ENCODE data around the gene DGKG.

DGKG gene

DNA sequence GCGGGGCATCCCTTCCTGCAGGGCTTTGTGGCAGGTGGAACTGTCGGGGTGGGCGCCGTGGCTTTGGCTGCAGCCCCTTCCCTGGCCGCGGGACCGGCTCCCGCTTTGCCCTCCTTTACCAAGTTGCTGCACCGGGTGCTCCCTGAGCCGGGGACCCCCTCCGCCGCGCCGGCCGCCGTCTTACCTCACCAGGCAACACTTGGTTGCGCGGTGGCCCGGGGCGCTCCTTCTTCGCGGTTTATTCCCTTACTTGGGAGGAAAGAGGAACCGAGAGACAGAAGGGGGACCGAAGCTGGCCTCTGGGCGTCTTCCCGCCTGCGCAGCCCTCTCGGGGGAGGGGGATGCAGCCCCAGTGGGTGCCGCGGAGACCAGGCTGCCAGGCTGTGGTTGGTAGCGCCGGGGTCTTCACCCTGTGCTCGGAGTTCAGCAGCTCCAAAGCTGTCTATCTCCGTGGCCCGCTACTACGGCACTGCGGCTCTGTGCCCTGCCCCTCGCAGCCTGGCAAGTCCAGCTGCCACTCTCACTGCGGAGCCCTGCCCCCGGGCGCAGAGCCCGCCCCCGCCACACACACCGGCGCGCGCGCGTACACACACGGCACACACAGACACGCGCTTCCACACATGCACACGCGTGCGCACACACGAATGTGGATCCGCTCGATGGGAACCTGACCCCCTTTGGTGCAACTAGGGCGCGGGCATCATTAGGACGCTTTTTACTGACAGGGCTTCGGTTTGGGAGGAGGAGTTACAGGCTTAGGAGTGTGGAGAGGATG lies at the start of gene DGKG:
Gene DGKG, minus strand, starts transcription at position 473 of the 775 bp plus-strand sequence. CDS start 41,775 bp downstream, outside the sequence.
- DNase-seq: peak; percentile 32

- DNase-seq: no peak
Measured at GRCh38 chr3:186411089-186411488, 49.1 kb upstream of the DGKG start.

DNA sequence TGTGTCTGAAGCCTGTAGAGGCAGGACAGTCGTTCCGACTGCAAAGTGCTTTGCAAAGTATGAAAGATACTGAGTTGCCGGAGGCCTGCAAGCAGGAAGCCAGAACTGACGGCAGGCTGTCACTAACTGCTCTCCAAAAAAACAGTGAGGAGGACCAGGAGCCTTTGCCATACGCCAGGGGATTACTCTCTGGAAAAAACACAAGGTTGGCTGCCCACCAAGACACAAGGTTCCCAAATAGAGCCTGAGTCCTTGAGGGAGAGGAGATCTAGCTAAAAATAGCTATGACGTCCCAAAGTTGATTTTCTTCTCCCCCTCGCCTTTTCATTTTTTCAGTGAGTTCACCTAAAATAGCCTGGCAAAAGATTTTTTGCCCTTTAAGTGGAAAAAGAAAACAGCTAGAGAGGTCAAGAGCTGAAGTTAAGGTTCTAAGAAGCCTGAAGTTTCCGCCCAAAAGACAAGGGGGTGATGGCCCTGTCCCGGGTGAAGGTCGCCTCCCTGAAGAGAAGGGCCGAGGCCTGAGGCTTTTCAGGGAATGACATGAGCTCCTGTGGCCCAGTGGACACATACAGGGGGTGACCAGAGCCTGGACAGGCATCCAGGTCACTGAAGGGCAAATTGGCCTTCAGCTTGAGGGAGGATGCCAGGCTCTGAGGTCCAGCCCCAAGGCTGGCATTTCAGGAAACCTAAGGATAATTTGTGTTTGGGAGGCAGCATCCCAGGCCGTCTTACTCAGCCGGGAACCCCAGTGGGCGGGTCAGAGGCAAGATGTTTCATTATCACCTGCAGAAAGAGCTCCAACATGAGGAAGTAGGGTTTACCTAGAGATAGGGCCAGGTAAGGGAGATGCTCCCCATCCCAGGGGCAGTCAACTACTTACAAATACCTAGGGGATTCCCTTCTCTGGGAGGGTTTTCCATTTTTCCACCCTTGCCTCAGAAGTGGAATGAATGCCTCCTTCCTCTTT lies 44.9 kb upstream of the DGKG start:
- no peak for DNase-seq

DNA sequence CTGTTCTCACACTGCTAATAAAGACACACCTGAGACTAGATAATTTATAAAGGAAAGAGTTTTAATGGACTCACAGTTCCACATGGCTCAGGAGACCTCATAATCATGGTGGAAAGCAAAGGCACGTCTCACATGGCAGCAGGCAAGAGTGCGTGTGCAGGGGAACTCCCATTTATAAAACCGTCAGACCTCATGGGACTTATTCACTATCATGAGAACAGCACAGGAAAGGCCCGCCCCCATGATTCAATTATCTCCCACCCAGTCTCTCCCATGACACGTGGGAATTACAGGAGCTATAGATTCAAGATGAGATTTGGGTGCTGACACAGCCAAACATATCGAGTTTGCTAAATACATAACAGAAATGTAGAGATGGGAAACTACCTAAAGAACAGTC lies 39.5 kb upstream of the DGKG start:
- DNase-seq: no peak

DNA sequence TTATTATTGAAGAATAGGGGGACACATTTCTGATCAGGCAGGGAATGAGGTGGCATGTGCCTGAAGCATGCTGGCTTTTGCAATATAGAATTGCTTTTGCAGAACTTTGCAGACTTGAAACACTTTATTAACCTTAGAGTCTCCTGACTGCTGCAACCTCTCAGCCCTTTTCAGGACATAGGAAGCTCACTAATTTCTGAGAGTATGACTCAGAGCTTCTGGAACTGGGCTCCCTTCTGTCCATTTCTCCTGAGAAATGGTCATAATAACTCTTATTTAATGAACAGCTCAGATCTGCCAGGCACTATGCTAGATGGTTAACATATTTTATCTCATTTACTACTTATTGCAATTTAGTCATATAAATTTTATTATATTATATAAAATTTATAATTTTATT lies 38.6 kb upstream of the DGKG start:
- DNase-seq: no peak

- no peak for DNase-seq
Measured at GRCh38 chr3:186400026-186400425, 38.0 kb upstream of the DGKG start.

DNA sequence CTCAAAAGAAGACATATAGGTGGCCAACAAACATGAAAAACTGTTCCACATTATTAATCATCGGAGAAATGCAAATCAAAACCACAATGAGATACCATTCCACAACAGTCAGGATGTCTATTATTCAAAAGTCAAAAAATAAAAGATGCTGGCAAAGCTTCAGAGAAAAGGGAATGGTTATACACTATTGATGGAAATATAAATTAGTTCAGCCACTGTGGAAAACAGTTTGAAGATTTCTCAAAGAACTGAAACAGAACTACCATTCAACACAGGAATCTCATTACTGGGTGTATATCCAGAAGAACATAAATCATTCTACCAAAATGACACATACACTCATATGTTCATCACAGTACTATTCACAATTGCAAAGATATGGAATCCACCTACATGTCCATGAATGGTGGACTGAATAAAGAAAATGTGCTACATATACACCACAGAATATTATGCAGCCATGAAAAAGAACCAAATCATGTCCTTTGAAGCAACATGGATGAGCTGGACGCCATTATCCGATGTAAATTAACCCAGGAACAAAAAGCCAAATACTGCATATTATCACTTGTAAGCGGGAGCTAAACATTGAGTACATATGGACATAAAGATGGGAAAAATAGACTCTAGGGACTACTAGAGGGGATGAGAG lies 32.7 kb upstream of the DGKG start:
- no peak for DNase-seq

DNA sequence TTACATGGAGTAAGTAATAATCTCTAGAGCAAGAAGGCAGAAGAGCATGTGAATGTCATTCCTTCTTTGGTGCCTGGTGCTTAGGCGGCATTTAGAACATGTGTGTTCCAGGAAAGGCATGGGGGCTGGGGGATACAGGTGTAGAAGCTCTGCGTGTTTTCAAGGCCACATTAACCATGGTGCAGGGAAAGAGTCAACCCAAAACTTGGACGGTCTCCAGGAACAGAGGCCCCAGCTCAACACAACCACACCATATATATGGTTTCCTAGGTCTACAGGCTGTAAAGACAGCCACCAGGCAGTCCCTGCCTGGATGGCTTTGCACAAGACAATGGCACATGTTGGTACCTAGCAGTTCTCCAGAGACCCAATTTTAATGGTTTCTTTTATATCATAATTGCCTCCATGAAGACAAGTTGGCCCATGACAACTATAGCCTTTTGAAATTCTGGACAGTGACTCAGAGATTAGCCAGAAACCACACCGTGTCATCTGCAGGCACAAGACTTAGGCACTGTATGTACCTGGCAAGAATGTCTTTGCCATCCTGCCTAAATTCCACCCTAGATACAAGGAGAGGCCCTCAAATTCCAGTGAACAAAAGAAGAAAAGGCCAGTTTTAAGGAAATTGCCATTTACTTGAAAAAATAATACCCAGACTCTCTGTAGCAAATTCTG lies 25.0 kb upstream of the DGKG start:
- no peak for DNase-seq

GRCh38 chr3:186385856-186386602 lies 24.0 kb upstream of the DGKG start:
- no peak for DNase-seq

- DNase-seq: no peak
Measured at GRCh38 chr3:186383026-186383993, 21.3 kb upstream of the DGKG start.

DNA sequence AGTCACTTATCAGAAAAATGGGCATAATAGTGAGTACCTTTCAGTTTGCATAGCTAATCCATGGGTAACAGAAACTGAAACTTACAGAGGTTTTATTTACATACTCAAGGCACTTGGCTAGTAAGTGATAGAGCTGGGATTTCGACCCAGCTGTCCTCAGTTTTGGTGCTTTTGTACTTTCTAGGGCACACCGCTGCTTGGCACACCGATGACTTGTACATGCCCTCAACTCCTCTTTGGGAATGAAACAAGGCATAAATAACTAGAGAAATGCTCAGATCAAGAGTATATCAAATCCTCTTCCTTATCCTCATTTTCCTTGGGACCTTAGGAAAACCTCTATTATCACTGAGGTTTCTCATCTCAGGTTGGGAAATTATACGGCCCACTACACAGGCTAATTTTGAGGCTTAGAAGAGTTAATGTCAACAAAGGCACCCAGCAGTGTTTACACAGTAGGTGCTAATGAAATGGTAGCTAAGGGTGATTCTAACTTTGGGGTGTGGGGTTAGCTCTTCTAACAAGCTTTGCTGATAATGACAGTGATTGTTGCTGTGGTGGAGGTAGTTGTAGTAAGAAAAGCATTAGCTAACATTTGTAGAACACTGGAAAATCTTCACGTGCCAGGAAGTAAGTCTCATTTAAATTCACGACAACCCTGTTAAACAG lies 20.3 kb upstream of the DGKG start:
- peak; percentile 62 for DNase-seq

- DNase-seq: peak; percentile 40
Measured at GRCh38 chr3:186381424-186382216, 19.6 kb upstream of the DGKG start.

GRCh38 chr3:186380622-186381380 lies 18.8 kb upstream of the DGKG start:
- no peak for DNase-seq

GRCh38 chr3:186375443-186375842 lies 13.4 kb upstream of the DGKG start:
- DNase-seq: no peak

- DNase-seq: no peak
Measured at GRCh38 chr3:186374376-186374775, 12.3 kb upstream of the DGKG start.

DNA sequence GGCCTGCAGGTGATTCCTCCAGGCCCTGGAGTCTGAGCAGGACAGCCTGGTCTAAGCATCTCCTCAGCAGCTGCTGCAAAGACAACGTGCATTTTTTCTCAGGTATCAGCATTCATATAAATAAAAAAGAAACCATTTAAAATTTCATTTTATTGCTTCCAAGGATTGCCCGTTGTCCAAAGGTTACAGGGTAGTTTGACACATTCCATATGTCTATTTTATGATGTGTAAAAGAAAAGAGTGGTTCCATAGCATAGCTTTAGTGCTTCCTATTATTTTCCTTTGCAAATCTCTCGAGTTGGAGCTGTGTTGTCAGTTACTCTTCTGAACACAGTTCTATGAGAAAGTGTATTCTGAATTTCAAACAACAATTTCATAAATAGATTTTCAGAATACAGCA lies 7.2 kb upstream of the DGKG start:
- no peak for DNase-seq

DNA sequence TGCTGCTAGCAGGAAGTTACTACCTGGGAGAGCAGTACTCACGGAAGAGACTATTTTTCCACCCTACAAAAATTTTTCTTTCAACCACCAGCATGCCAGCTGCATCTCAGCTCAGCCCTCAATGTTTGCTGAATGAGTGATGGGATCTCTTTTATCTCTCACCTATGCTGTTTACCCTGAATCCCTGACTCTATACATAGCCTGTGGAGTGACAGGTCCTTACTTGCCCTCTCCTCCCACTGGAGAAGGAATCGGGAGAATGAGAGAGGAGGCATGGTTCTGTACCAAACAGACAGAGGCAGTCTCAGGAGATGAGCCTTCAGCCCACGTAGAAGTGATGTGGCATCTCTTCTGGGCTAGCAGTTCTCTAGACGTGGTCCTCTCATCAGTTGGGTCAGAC lies 6.7 kb upstream of the DGKG start:
- peak; percentile 16 for DNase-seq

- DNase-seq: peak; percentile 9
Measured at GRCh38 chr3:186368176-186368575, 6.1 kb upstream of the DGKG start.

- DNase-seq: no peak
Measured at GRCh38 chr3:186367631-186368030, 5.6 kb upstream of the DGKG start.

All from NCI-H510A treated with DMSO at 0.1 percent for 48 hours (cell line).